ENCODE data around the gene PRDM16.

DNA sequence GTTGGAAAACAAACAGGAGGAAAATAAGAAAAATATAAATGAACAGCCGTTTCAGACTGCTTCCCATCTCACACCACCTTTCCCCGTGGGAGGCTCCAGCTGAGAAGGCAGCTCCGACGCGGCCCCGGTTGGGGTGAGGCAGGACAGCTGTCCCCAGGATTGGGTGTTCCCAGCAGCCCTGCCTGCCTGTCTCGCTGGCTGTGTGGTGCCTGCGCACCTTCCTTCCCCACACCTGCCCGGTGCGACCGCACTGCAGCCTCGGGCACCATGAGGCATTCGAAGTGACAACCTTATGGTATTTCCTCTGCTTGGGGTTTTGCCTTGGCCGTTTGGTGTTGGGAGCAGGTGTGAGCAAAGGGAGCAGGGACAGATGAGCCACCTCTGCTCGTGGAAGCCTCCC is 161.6 kb downstream of the PRDM16 start:
- TF ChIP-seq, protein P1, sequence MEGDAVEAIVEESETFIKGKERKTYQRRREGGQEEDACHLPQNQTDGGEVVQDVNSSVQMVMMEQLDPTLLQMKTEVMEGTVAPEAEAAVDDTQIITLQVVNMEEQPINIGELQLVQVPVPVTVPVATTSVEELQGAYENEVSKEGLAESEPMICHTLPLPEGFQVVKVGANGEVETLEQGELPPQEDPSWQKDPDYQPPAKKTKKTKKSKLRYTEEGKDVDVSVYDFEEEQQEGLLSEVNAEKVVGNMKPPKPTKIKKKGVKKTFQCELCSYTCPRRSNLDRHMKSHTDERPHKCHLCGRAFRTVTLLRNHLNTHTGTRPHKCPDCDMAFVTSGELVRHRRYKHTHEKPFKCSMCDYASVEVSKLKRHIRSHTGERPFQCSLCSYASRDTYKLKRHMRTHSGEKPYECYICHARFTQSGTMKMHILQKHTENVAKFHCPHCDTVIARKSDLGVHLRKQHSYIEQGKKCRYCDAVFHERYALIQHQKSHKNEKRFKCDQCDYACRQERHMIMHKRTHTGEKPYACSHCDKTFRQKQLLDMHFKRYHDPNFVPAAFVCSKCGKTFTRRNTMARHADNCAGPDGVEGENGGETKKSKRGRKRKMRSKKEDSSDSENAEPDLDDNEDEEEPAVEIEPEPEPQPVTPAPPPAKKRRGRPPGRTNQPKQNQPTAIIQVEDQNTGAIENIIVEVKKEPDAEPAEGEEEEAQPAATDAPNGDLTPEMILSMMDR (IDR thresholded peaks at IDR 0.05): no peak
- no peak for TF ChIP-seq EP300 (IDR thresholded peaks at IDR 0.05)
